Retina (tissue), 1 donor: ENCODE results near the gene KRT84.
"Not testable (repeated sequence)": the region's sequence is repeated elsewhere in the genome, so short reads cannot be mapped to it uniquely, and the experiment has no call there.

Experiments
- DNase-seq: peaks from one replicate; pipeline ENCODE4 v3.0.0-alpha.2; 2016

Gene KRT84

GRCh38 chr12:52411815-52412214 lies 26.4 kb upstream of the KRT84 start:
- no peak for DNase-seq

- not testable (repeated sequence) for DNase-seq
Observed at GRCh38 chr12:52410589-52411248, 25.3 kb upstream of the KRT84 start.

DNA sequence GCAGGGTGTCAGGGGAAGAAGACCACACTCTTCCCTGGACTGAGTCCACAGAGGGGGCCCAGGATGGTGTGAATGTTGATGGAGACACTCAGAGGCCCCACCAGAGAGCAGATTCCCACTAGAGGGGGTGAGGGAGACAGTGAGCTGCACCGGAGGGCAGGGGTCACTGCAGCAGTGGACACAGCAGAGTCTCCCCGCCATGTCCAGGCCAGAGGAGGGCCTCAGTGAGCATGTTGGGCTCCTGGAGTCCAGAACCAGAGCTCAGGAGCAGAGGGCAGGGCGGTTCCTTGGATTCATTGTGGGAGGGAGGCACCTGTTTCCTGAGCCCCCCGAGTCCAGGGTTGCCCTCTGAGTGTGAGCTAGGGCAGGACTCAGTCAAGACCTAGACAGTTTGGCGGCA lies 22.5 kb upstream of the KRT84 start:
- no peak for DNase-seq

DNA sequence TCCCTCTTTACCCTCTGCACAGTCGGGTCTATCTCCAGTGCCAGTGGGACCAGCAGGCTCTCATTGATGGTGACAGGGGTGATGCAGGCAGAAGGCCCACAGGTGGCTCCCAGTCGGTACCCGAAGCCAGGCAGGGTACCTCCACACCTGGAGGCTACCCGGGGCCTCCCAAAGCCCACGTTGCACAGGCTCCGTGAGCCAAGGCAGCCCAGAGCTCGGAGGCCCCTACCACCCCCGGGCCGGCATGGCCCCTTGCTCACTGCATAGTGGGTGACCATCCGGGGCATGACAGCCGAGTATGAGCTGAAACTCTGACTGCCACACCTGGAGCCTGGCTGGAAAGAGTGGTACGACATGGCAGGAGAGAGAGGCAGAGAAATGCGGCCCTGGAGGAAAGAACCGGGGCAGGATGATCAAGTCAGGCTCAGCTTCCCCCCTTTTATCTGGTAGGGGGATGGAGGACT lies 20.5 kb upstream of the KRT84 start, which contains the start of gene KRT82:
Gene KRT82, minus strand, starts transcription at position 414 of the 464 bp plus-strand sequence. Its CDS starts 58 bp downstream, at position 356.
- no peak for DNase-seq

GRCh38 chr12:52404951-52405350 lies 19.5 kb upstream of the KRT84 start:
- no peak for DNase-seq

- DNase-seq = no peak
Observed at GRCh38 chr12:52403561-52403960, 18.1 kb upstream of the KRT84 start.

DNA sequence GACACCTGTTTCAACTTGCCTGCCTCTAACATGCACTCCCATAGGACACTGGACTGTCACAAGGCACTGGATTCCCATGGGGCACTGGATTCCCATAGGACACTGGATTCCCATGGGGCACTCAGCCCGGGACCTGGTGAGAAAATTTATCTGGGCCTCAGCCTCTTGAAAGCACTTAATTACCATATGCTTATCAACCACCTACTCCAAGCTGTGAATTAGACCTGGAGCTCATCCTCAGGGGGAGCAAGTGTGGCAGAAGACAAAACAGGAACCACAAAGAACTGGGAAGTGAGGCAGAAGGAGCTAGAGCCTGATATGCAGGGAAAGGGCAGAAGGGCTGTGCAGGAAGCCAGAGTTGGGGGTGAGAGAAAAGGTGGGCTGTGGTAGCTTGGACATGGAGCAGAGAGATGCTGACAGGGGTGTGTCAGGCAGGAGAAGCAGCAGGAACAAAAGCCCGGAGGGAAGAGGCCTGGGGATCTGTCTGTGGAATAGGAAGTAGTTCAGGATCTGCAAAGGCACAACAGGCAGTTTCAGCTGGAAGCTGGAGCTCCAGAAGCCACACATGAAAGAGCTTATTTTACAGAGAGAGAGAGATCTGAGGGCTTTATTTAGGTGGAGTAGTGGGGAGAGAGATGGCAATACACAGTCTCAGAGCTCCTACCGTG lies 17.6 kb upstream of the KRT84 start:
- no peak for DNase-seq

GRCh38 chr12:52402377-52402776 lies 16.9 kb upstream of the KRT84 start:
- DNase-seq = no peak

GRCh38 chr12:52401926-52402325 lies 16.5 kb upstream of the KRT84 start:
- no peak for DNase-seq

DNA sequence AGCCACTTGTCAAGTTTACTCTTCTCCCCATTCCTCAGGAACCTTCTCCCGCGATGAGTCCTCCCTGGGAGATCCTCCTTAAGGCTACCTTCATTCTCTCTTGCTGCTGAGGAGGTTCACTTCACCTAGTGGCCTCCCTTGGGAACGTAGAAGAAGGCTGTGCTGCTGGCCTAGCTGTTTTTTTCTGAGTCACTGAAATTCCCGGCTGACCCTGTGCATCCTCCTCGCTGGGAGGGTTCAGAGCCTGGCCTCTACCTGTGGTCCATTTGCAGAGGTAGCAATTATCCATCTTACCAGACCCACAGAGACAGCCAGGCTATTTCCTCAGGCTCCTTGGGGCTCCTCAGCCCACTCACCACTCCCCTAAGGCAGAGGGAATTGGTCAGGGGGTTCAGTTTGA lies 16.1 kb upstream of the KRT84 start:
- DNase-seq = no peak

DNA sequence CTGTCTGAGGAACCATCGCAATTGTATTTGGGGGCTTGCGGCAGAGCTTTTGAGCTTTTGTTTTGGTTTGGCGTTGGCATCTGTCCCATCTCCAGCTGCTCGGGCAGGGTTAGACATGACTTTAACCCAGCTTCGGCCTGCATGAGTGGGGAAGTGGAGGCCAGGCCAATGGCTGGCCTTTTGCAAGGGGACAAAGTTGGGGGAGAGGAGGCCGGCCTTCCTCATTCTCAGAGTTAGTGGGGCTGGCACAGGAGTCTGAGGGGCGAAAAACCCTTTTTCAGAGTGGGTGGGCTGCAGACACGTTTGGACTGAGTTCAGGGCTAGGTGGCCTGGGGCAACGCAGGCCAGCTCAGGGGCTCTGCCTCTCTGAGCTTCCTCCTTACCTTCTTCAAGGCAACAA lies 15.5 kb upstream of the KRT84 start:
- no peak for DNase-seq

DNA sequence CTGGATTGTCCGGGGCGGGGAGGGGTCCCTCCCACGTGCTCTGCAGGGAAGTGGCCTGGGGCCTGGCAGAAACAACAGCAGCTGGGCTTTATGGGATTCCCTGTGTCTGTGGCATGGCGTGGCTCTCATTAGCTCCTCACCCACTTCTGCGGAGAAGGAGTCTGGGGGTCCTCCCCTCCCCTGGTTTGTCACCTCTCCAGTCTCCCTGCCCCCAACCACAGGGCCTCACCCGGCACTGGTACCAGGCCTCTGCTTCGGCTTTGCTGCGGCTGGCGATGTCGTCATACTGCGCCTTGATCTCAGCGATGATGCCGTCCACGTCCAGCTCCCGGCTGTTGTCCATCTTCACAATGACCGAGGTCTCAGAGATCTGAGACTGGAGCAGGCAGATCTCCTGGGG lies 14.3 kb upstream of the KRT84 start:
- DNase-seq = no peak

- no peak for DNase-seq
Observed at GRCh38 chr12:52398176-52398575, 12.7 kb upstream of the KRT84 start.

DNA sequence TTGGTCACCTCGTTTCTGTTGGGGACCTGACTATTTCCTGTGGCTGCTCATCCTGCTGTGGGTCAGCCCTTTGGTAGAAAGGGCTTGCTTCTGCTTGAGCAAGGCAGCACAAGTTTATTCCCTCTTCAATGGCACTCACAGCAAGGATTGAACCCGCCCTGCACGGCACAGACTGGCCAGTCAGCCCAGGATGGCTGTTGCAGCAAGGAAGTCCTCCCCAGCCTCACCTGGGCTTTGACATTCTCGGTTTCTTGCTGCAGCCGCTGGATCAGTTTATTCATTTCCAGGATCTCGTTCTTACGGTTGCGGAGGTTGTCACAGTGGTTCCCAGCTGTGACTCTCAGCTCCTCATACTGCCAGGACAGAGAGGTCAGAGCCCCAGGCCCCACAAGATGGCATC lies 11.2 kb upstream of the KRT84 start:
- DNase-seq = no peak

GRCh38 chr12:52395761-52396434 lies 10.4 kb upstream of the KRT84 start:
- DNase-seq = no peak

DNA sequence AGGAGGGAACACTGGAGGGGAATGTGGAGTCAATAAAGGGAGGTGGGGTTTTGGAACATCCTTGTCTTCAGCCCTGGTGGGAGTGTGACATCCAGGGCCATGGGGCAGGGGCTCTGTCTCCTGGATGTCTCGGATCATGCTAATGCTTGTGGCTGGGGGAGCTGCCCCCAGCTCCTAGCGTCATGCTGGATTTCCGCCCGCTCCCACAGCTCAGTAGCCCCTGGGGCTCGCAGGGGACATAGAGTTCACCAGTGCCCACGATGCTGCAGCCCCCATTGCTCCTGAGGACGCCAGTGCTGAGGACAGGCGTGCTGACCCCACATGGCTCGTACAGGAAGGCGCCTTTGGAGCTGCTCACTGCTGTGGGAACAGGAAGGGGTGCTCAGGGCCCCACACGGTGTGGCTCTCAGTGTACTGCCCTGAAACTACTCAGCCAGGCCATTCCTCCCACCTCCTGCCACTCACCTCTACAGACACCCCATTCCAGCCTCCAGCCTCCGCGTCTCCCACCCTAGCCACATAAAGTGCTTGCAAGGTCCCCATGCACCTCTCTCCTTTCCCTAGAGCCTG lies 9.5 kb upstream of the KRT84 start:
- DNase-seq = no peak

DNA sequence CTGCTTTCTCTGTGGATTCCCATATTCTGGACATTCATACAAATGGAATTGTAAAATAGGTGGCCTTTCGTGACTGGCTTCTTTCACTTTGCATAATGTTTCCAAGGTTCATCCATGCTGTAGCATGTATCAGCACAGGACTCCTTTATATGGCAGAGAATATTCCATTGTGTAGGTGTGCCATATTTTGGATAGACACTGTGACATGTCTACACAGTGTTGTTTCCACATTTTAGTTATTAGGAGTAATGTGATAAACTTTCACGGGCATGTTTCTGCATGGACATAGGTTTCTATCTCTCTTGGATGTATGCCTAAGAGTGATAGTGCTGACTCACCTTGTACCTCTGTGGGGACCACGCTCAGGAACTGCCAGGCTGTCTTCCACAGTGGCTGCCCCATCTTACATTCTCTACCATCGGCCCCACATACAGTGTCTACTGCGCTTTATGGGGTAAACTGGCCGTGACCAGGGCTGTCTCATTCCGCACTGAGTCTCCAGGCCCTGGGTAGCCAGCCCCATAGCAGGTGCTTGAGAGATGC lies 7.1 kb upstream of the KRT84 start:
- DNase-seq = no peak

- no peak for DNase-seq
Observed at GRCh38 chr12:52391618-52392002, 6.2 kb upstream of the KRT84 start.

- no peak for DNase-seq
Observed at GRCh38 chr12:52390739-52391617, 5.5 kb upstream of the KRT84 start.

DNA sequence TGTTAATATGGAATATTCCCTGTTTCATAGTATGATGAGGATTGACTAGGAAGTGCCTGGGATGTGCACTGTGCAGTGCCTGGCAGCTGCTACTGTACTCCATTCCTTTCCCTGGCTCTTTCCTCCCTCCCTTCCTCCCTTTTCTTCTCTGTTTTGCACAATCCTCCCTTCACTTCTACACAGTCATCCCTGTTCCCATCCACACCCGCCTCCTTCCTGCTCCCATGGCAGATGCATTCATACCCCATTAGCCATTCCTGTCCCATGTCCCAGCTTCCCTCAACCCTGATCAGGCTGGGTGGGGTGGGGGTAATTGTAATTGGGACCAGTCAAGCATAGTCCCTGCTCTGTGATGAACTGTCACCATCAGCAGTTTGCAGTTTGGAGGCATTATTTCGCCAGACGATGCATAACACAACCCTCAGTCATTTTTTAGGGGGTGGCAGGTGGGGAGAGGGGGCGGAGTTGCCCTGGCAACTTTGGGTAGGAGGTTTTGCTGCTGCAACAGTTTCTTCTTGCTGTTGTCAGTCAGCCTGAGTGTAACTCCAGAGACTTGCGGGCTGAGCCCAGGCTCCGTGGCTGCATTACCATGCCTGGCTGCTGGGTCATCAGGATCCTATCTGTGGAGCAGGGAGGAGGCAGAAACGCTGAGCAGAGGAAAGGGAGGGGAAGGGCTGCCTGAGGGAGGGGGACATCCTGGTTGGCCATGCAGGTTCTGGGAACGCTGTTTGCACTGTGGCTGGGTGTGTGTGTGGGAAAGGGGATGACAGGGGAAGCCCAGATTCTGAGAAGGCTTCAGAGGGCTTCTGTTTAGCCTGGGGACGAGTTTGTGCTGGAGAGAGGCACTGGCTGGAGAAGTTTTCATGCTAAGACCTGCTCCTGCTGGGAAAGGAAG lies 4.1 kb upstream of the KRT84 start:
- DNase-seq = peak; percentile 31

DNA sequence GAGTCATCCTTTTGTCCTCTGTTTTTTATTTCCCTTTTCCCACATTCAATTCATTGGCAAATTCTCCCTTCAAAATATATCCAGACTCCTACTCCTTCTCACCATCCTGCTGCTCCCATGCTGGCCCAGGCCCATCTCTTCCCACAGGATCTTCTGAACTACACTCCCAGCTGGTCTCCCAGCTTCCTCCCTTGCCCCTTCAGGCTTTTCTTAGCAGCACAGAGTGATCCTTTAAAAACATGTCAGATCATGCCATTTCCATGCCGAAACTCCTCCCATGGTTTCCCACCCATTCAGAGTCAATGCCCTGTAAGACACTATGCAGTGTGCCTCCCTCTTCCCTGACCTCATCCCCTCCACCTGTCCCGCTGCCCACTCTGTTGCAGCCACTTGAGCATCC lies 2.4 kb upstream of the KRT84 start:
- no peak for DNase-seq
